HG03175 (cell line): ENCODE measurements around the gene DAB2IP.
"Not testable (repeated sequence)": the region's sequence is repeated elsewhere in the genome, so short reads cannot be mapped to it uniquely, and the experiment has no call there.

ENCODE experiments used
- ATAC-seq: cut with Tn5 transposase; IDR thresholded peaks from one replicate; pipeline ENCODE4 v1.9.1; 2021; ENCODE audit warnings: mild to moderate bottlenecking, moderate library complexity; ENCODE audit not compliant: unreplicated experiment

Gene DAB2IP

DNA sequence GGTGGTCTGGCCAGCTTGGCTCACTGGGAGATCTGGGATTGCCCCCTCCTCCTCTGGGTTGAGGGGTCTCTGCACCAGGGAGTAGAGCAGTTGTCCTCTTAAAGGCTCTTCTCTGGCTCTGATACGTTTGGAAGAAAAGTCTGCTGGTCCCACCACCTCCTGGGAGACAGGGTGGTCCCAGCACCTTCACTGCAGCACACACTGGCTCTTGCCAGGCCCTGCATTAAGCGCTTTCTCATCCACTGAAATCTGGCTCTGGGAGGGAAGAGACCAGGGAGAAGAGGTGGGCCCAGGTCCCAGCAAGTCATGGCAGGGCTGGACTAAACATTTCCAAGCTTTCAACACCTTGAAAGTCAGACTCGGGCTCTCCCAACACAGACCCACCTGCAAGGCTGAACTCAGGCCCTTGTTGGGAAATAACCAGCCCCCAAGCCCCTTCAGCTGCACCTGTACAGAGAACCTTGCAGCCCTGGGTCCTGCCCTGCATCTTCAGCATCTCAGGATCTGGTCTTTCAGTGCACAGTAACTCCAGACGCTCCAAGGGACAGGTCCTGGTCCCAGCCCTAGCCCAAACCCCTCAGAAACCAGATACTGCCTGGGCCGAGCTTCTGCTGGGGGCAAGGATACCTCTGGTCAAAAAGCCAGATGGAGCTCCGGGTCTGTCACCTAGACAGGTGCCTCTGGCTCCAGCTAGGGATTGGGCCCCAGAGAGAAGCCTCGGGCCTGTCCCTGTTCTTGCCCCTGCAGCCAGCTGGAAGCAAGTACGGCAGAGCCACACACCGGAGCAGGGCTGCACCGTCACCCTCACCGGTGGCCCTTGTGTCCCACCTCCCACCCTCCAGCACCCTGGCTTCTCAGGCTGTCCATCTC is 134.5 kb downstream of the DAB2IP start:
- no peak for ATAC-seq

DNA sequence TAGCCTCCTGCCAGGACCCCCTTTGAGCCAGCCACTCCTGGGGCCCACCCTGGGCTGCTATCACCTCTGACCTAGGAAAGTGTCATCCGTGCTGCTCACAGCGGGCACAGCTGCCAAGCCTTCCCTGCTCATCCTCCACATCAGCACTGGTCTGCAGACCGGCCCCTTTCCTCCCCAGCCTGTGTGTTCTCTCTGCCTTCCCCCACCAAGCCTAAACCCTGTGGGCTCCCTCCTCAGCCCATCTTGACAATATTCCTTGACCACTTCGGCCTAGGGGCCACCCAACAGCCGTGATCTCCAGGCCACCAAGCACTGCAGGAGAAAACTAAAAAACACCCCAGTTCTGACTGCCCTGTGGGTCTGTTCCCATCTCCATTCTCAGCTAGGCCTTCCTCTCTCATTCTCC is 135.1 kb downstream of the DAB2IP start:
- no peak for ATAC-seq

DNA sequence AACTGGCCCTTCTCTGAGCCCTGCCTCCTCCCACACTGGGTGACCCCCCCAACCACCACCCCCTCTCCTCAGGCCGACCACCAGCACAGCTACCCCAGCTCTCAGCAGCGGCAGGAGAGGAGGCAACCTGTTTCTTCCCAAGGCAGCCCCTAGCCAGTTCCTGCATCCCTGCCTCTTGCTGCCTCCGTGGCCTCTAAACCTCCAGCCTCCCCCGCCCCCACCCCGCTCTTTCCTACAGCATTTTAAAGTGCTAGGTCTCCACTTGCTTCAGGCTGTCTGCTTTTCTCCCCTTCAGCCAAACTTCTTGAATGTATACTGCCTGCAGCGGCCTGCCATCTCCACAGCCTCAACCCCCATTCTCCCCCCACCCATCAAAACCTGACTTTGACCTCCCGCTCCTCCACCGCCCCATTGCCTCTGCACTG is 135.6 kb downstream of the DAB2IP start:
- ATAC-seq = no peak

DNA sequence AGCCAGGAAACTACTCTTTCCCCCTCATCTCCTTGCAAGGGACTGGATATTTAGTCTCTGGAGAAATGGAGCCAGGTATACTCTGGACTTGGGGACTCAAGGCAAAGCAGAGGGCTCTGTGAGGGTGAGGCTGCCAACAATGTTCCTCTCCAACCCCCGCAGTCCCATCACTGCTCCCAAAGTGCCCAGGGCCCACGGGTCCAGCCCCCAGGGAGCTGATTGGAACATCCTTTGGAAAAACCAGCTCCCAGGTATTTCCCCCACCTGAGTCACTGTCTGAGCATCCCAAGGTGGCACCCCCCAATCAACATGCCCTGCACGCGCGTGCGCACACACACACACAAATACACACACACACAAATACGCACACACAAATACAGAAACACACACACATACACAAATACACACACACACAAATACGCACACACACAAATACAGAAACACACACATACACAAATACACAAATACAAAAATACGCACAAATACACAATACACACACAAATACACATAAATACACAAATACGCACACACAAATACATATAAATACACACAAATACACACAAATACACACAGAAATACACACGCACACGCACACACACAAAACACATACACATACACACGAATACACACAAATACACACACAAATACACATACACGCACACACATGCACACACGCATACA is 137.4 kb downstream of the DAB2IP start:
- ATAC-seq = no peak

DNA sequence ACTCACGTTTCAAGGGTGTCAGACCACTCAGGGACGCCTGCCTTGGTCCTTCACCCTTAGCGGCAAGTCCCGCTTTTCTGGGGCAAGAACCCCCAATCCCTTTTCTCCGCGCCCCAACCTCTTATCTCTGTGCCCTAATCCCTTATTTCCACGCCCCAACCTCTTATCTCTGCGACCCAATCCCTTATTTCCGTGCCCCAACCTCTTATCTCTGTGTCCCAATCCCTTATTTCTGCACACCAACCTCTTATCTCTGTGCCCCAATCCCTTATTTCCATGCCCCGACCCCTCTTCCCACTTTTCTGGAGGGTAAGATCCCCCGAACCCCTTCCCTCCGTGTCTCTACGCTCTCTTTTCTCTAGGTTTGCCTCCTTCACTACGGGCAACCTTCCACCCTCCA is 139.4 kb downstream of the DAB2IP start:
- no peak for ATAC-seq

DNA sequence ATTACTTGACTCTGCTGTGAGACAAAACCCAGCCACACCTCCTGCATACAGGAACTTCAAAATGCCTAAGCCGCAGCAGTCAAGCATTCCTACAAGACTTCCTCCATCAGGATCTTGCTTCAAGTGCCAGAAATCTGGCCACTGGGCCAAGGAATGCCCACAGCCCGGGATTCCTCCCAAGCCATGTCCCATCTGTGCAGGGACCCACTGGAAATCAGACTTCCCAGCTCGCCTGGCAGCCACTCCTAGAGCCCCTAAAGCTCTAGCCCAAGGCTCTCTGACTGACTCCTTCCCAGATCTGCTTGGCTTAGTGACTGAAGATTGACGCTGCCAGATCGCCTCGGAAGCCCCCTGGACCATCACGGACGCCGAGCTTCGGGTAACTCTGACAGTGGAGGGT is 141.0 kb downstream of the DAB2IP start:
- ATAC-seq = not testable (repeated sequence)

DNA sequence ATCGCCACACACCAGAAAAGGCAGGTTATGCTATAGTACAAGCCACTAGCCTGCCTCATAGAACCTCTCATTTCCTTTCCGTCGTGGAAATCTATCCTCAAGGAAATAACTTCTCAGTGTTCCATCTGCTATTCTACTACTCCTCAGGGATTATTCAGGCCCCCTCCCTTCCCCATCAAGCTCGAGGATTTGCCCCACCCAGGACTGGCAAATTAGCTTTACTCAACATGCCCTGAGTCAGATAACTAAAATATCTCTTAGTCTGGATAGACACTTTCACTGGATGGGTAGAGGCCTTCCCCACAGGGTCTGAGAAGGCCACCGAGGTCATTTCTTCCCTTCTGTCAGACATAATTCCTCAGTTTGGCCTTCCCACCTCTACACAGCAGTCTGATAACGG is 142.9 kb downstream of the DAB2IP start:
- not testable (repeated sequence) for ATAC-seq

DNA sequence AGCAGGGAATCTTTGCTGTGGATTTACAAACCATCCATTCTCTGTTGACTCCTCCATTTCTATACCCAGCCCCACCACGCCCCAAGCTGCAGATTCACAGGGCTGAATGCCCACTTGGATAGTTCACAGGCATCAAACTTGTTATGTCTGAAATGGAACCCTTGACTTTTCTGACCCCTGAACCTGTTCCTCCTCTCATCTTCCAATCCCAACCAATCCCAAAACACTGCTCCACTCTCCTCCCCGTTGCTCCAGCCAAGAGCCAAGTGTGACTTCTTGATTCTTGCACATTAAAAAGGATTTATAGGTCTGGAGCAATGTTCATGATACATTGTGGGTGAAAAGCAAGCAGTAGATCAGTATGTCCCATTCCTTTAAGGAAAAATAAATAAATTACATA is 145.6 kb downstream of the DAB2IP start:
- no peak for ATAC-seq

DNA sequence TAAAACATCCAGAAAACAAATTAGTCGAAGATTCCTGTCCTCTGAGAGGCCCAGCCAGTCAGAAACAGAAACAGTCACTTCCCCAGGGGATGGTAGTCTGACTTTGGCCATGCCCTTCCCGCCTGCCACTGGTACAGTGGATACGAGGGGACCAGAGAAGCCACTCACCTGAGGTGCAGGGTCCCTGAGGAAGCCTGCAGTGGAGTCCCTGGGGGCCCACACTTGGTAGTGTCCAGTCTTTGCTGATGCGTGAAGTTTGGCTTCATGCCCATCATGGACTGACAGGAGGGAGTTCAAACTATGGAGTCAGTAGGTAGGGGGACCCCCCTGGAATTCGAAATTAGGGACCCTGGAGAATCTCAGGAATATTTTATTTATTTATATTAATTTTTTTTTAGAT is 147.5 kb downstream of the DAB2IP start:
- ATAC-seq = no peak

DNA sequence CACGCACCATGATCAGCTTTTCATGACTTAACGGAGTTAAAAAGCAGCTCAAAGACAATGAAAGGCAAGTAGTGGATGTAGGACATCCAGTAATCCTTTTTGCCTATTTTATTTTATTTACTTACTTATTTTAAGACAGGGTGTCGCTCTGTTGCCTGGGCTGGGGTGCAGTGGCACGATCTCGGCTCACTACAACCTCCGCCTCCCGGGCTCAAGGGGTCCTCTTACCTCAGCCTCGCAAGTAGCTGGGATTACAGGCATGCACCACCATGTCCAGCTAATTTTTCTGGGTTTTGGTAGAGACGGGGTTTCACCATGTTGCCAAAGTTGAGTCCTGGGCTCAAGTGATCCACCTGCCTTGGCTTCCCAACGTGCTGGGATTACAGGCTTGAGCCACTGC is 148.9 kb downstream of the DAB2IP start:
- no peak for ATAC-seq

DNA sequence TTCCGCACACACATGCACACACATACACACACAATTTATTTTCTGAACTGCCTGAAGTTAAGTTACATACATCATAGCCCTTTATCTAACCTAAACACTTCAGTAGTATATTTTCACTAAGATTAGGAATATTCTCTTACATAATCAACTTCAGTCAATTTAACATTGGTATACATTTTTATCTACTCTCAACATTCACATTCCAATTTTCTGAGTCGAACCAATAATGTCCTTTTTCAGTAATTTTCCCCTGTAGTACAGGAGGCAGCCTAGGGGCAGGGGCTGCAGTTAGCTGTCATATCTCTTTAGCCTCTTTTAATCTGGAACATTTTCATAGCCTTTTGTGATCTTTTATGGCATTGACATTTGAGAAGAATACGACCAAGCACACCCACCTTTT is 150.1 kb downstream of the DAB2IP start:
- no peak for ATAC-seq

DNA sequence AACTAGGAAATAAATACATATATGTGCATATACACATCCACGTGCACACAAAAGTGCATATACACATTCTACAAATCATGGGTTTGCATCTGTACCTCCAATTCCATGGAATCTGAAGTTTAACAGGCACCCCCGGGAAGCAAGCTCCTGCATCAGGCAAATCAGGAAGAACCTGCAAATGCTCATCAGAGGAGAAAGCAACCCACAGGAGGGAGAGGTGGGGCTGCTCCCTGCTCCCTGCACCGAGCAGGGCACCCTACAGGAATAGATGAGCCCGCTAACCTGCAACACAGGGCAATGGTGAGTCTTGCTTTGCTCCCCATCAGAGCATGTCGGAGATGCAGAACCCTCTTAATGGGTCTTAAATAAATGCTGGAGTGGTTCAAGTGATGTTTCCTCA is 151.3 kb downstream of the DAB2IP start:
- no peak for ATAC-seq

DNA sequence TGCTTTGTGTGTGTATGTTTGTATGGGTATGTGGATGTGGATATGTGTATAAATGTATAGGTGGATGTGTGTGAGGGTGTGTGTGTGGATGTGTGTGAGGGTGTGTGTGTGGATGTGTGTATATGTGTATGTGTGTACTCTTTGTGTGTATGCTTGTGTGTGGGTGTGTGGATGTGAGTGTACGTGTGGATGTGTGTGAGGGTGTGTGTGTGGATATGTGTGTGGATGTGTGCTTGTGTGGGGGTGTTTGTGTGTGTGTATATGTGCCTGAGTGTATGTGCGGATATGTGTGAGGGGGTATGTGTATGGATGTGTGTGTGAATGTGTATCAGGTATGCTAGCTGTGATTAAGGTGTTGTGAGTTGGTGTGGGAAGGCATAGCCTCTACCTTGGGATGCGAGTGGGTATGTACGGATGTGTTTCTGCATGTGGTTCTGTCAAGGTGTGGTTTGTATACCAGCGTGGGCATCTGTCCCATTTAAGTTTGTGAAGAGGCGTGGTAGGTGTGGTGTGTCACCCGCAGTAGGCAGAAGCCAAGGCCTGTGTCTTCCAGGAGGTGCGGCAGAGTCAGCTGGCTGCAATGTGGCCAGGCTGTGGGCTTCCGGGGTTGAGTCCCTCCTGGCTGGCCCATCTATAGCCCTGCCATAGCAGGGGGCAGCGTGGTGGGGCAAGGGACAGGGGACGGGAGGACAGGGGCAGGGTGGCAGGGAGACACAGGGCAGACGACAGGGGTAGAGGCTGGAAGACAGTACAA is 155.8 kb downstream of the DAB2IP start:
- ATAC-seq = no peak

DNA sequence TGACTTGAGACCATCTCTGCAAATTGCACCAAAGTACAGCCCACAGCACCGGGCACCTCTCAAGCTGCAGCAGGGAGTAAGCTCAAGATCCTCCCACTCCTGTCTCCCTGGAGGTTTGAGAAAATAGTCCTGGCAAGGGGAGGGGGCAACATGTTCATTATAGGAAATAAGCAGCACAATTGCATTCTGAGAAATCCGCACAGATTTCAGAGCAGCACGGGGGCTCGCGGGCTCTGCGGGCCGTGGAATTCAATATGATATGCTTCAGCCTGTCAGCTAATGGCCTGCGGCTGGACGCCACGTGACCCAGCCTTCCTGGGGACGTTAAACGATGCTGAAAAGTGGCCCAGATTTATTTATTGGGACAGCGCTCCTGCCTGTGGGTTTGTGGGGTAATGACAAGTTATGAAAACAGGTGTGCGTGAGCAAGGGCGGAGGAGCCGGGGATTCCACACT is 156.4 kb downstream of the DAB2IP start:
- ATAC-seq = no peak

DNA sequence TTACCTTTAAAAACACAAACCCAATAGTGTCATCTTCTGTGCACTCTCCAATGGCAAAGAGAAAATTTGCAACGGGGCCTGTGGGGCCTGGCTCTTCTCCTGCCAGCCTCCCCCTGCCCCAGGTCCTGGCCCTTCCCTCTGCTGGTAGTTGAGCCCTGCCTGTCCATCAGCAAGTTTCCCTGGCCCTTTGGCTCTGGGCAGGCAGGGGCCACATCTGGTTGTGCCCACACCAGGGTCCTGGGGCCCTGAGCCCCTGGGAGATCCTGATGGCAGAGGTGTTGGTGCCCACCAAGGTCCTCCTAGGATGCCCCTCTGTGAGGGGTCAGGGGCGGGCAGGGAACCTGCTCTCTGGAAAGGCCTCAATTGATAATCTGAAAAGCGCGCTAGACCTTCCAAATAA is 157.3 kb downstream of the DAB2IP start:
- ATAC-seq = no peak

DNA sequence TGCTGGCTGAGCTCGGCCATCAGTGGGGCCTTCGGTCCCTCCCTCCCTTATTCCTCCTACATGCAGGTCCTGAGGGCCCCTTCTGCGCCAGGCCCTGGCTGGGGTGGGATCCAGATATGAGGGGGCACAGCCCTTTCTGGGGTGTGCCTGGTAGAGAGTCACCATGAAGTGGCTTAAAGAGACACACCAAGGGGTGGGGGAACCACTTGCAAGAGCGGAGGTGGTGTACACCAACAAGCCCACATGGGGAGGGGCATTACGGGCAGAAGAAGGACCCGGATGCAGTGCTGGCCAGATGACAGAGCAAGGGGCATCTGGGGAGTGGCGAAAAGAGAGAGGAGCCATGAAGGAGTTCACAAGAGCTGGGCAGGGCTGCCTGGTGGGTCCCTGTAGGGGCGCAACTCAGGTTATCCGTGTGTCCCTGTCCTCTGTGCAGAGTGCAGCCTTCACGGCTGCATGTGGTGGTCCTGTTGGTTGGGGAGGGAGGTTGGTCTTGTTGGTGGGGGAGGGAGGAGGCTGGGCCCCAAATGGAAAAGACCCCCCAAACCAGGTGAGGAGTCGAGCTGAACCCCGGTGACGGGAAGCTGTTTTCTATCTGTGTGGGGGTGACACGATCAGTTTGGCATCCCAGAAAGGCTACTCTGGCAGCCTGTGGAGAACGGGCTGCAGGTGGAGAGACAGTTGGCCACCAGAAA is 158.1 kb downstream of the DAB2IP start:
- ATAC-seq = no peak

DNA sequence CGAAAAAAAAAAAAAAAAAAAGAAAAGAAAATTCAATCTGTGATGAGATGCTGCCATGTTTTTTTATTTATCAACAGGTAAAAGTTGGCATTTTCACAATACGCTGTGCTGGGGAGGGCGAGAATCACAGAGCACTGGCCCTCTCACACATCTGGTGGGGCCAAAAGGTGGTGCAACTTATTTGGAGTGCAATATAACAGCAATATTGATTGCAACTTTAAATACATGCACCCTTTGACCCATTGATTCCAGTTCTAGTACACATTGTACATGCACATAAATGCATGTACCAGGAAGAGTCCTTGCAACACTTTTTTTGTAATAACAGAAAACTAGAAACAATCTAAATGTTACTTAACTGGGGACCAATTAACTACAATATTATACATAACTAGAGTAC is 159.1 kb downstream of the DAB2IP start:
- ATAC-seq = no peak

DNA sequence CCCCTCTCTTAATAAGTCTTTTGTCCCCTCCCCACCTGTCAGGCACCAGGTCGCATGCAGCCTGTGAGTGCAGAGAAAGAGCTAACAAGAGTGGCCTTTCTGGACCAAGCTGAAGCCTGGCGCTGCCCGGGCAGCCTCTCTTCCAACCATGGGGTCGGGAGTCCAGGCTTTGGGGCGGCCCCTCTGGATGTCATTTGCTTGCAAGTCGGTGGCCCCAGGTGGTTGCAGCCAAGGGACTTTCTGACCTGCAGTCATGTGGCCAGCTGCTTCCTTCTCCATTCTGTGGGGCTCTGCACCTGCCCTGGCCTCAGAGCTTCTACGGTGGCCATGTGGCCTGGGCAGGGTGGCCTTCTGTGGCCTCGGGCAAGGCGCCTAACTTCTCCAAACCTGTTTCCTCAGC is 159.7 kb downstream of the DAB2IP start:
- no peak for ATAC-seq

DNA sequence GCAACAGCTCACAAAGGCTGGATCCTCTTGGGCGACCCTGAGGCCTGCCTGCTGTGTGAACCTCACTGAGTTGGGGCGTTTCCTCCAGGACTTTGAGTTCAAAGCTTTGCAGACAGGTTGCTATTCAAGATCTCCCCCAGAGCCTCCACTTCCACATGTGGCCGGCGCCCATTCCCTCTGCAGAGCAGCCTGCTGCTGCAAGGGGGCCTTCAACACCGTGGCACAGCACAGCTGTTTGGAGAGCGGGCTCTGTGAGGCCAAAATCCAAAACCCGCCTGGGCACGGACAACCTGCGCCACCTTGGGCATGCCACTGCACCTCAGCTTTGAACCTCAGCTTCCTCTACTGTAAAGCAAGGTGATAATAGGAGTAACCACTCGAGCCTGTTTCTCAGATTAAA is 160.3 kb downstream of the DAB2IP start:
- ATAC-seq = no peak

DNA sequence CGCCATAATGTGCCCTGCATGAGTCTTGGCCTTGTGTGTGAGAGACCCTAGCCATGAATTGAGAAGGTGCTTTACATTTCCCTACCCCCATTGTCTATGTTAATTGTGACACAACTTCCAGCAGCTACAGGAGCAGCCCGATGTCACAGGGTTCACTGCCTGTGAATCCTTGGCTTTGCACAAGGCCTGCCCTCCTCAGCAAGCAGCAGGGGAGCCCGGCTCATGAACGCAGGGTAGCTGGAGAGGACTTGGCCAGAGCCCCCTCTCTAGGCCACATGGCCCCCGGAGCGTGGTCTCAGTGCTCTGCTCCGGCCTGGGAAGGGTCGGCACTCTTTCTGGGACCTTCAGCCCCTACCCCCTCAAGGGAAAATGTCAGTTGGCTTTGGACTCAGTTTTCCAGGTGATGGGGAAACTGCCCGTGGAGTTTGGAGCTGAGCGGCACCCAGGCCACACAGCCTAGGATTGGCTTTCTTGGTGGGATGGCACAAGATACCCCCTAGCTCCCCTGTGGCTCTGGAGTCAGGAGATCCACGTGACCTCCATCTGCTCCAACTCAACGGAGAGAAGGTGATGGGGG is 160.8 kb downstream of the DAB2IP start:
- no peak for ATAC-seq
